A673 (cell line): Measurements from ENCODE around the gene COL13A1.

Experiments
- EZH2 ChIP-seq: fragments of 200-600 bp; sonication (generic); IDR thresholded peaks from 2 replicates; pipeline ENCODE4 v1.6.1; 2017; ENCODE audit warnings: borderline replicate concordance, low read depth, mild to moderate bottlenecking, mixed read lengths, antibody characterized with exemption, low read length; ENCODE audit not compliant: poor library complexity, severe bottlenecking
- TF ChIP-seq, protein P1 (sequence below): fragments of 300-800, 200-600 bp; sonication (generic); conservative IDR thresholded peaks from 2 replicates; pipeline ENCODE4 v1.5.1; 2017; ENCODE audit warnings: low read depth, mild to moderate bottlenecking, antibody characterized with exemption, low read length, moderate library complexity, mixed read lengths

DNA sequence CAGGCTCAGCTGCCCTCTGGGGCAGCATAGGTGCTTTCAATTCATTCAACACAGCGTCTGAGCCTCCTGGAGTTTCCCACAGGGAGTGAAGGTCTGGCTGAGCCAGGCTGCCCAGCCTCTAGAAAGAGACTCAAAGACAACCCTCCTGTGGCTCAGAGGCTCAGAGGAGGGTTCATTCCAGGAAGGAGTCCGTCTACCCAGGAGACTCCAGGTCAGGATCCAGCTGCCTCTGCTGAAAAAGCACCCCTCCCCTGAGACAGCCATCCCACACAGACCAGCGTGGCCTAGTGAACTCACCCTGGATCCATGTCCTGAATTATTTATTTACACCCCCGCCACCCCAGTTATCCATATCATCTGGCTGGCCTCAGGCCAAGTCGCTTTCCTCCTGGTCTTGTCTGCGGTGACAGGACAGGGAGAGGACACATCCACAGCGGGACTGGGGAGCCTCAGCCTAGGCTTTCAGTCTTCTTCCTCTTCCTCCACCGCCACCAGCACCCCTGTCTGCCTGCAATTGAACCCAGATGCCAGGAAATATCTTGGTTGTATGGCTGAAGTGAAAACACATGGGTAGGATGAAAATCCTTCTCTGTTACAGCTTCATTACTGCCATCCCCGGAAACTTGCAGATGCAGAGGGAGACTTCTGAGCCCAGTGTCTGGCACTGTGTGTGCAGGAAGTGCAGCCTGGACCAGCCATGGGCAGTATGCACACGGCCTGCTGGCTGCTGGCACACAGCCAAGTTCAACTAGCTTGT is 44.0 kb upstream of the COL13A1 start:
- TF ChIP-seq, protein P1, sequence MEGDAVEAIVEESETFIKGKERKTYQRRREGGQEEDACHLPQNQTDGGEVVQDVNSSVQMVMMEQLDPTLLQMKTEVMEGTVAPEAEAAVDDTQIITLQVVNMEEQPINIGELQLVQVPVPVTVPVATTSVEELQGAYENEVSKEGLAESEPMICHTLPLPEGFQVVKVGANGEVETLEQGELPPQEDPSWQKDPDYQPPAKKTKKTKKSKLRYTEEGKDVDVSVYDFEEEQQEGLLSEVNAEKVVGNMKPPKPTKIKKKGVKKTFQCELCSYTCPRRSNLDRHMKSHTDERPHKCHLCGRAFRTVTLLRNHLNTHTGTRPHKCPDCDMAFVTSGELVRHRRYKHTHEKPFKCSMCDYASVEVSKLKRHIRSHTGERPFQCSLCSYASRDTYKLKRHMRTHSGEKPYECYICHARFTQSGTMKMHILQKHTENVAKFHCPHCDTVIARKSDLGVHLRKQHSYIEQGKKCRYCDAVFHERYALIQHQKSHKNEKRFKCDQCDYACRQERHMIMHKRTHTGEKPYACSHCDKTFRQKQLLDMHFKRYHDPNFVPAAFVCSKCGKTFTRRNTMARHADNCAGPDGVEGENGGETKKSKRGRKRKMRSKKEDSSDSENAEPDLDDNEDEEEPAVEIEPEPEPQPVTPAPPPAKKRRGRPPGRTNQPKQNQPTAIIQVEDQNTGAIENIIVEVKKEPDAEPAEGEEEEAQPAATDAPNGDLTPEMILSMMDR = no peak
- no peak for TF ChIP-seq EZH2
